Gastrocnemius medialis (tissue), 4 donors: ENCODE data around the gene CHSY1. TPM values are rescaled to one million over a fixed set of nuclear protein-coding genes. Genes with fewer than 3 reads are reported as not detected.
A peak's percentile ranks its signal among the peaks of the same experiment; 100 is the strongest.

ENCODE experiments used
- ATAC-seq, 2 donors: fragments of 150-250 bp; one replicate each; pipeline ENCODE4 v1.9.1; 2016
- DNase-seq, 2 donors: peaks; one replicate each; pipeline ENCODE4 v3.0.0-alpha.2; 2019
- H3K27ac ChIP-seq, 4 donors: fragments of 200-600 bp; sonication (generic); 1 replicate in 1 of 4; 2 replicates in 3 of 4; pipeline ENCODE4 v1.5.1; 2016 to 2018; ENCODE audit warnings: mild to moderate bottlenecking in 2 of 4, moderate library complexity in 1 of 4
- H3K27me3 ChIP-seq, 3 donors: fragments of 200-600 bp; sonication (generic) in 2 of 3; 1 replicate in 1 of 3; 2 replicates in 2 of 3; pipeline versions ENCODE4 v1.5.1 to v1.6.0; 2016 to 2019; ENCODE audit warnings: mild to moderate bottlenecking in 1 of 3, moderate library complexity in 1 of 3
- H3K36me3 ChIP-seq, 2 donors: fragments of 200-600 bp; sonication (generic) in 1 of 2; one replicate each; pipeline ENCODE4 v1.5.1; 2017 to 2018
- H3K4me1 ChIP-seq, 2 donors: fragments of 200-600 bp; sonication (generic) in 1 of 2; one replicate each; pipeline ENCODE4 v1.5.1; 2016 to 2017; ENCODE audit warnings: mild to moderate bottlenecking in 2 of 2
- H3K4me3 ChIP-seq, 4 donors: fragments of 200-600 bp; sonication (generic) in 3 of 4; 1 replicate in 1 of 4; 2 replicates in 3 of 4; pipeline ENCODE4 v1.5.1; 2016 to 2019; ENCODE audit warnings: mild to moderate bottlenecking in 2 of 4
- H3K9me3 ChIP-seq, 3 donors: fragments of 200-600 bp; sonication (generic) in 2 of 3; 1 replicate in 1 of 3; 2 replicates in 2 of 3; pipeline ENCODE4 v1.5.1; 2016 to 2019
- POLR2A ChIP-seq, 2 donors: fragments of 450-650 bp; IDR thresholded peaks; one replicate each; pipeline ENCODE4 v1.6.1; 2017; ENCODE audit warnings: antibody characterized with exemption in 2 of 2, mild to moderate bottlenecking in 2 of 2, moderate library complexity in 2 of 2
- in situ Hi-C, 4 donors: fragments of 200-750 bp; cut with MboI; loops; one replicate each; pipeline versions ENCODE4 v1.15.0 to v1.8.0; 2017; ENCODE audit warnings: low sequenced_read_pairs in 4 of 4
- intact Hi-C: fragments of 100-400 bp; cut with DNase I; formaldehyde crosslinking; loops from one replicate; pipeline ENCODE4 v1.15.1; 2023; ENCODE audit warnings: low total_unique reads
- total RNA-seq, 4 donors: library from RNA; depleted of rRNA; stranded (reverse); fragments of >200 nt; gene quantifications; one replicate each; pipeline versions ENCODE4 v1.1.0 to v1.2.3, GENCODE V29; 2016
- TF ChIP-seq, protein P1 (sequence below), 5 experiments: fragments of 450-650 bp in 3 of 5; fragments of 200-600 bp in 2 of 5; sonication (generic) in 2 of 5; IDR thresholded peaks in 4 of 5; conservative IDR thresholded peaks in 1 of 5; 1 replicate in 4 of 5; 2 replicates in 1 of 5; pipeline ENCODE4 v1.5.1; 2016 to 2019; ENCODE audit warnings: antibody characterized with exemption in 5 of 5, mild to moderate bottlenecking in 3 of 5, moderate library complexity in 3 of 5

CHSY1 gene
- total RNA-seq, 4 donors from 2014 or later = 4.6 to 8.3 (median 7.1) TPM

DNA sequence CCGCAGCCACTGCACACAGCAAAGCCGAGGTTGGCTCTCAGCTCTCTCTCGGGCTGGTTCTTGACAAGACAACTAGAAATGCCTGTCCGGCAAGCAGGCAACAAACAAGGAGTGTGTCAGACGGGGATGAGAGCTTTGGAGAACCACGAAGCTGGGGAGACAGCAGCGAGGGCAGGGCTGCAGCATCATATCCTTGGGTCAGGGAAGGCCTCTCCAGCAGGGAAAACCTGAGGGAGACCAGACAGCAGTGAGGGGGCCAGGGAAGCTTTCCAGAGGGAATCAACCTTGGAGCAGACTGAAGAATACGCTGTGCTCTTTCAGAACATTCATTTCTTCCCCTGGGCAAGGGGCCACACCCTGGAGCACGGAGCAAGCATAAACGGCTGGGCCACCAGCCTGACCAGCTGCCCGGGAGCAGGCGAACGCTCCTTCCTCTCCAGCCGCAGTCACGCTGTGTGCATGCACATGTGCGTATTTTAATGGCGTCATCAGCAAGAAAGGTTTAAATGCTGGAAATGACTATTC, 58.7 kb downstream of the CHSY1 start:
- DNase-seq = peak in 1 of 2 donors; percentile 56
- intact Hi-C loops (no loop called here), in situ Hi-C loops (no loop called here)
- H3K27me3 ChIP-seq = no peaks in the 10 kb centered on the region
- TF ChIP-seq, protein P1, sequence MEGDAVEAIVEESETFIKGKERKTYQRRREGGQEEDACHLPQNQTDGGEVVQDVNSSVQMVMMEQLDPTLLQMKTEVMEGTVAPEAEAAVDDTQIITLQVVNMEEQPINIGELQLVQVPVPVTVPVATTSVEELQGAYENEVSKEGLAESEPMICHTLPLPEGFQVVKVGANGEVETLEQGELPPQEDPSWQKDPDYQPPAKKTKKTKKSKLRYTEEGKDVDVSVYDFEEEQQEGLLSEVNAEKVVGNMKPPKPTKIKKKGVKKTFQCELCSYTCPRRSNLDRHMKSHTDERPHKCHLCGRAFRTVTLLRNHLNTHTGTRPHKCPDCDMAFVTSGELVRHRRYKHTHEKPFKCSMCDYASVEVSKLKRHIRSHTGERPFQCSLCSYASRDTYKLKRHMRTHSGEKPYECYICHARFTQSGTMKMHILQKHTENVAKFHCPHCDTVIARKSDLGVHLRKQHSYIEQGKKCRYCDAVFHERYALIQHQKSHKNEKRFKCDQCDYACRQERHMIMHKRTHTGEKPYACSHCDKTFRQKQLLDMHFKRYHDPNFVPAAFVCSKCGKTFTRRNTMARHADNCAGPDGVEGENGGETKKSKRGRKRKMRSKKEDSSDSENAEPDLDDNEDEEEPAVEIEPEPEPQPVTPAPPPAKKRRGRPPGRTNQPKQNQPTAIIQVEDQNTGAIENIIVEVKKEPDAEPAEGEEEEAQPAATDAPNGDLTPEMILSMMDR (IDR thresholded peaks at IDR 0.05 in 4 of 5, conservative IDR thresholded peaks at IDR 0.05 in 1 of 5) = no peak
- no peaks in the 10 kb centered on the region for H3K36me3 ChIP-seq
- H3K27ac ChIP-seq = peak overlapping the region; percentile 51 to 66 (median 58)
- peak; percentile 57 to 68 for ATAC-seq
- H3K9me3 ChIP-seq = no peaks in the 10 kb centered on the region
- H3K4me1 ChIP-seq = peaks cover 49 to 56% of the 10 kb centered on the region in 2 donors
- peak overlapping the region in 2 of 4 donors; percentile 19 to 34 for H3K4me3 ChIP-seq

DNA sequence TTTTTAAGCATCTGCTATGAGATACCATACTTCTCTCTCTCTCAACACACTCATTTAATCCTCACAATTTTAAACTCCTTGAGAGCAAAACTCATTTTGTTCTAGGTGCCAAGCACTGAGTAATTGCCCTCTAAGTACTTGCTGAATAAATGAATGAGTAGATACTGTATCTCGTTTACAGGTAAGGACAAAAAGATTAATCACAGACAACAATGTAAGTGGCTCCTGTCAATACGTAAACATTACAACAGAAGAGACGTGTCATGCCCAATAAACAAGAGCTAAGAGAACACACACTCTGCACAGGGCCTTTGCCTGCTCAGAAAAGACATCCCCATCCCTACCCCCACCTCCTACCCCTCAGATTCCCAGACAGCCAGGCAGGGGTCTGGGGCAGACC, 59.8 kb downstream of the CHSY1 start:
- no peaks in the 10 kb centered on the region for H3K9me3 ChIP-seq
- in situ Hi-C loops = no loop called here
- peaks cover 55 to 62% of the 10 kb centered on the region in 2 donors for H3K4me1 ChIP-seq
- no peak overlapping the region for H3K4me3 ChIP-seq
- peak overlapping the region in 3 of 4 donors; percentile 51 to 66 (median 57) for H3K27ac ChIP-seq
- no peaks in the 10 kb centered on the region for H3K27me3 ChIP-seq
- no peaks in the 10 kb centered on the region for H3K36me3 ChIP-seq
- TF ChIP-seq, protein P1 (IDR thresholded peaks at IDR 0.05 in 4 of 5, conservative IDR thresholded peaks at IDR 0.05 in 1 of 5) = no peak
- no peak for TF ChIP-seq POLR2A (IDR thresholded peaks at IDR 0.05)
- DNase-seq = no peak
- intact Hi-C loops = no loop called here
- ATAC-seq = no peak

DNA sequence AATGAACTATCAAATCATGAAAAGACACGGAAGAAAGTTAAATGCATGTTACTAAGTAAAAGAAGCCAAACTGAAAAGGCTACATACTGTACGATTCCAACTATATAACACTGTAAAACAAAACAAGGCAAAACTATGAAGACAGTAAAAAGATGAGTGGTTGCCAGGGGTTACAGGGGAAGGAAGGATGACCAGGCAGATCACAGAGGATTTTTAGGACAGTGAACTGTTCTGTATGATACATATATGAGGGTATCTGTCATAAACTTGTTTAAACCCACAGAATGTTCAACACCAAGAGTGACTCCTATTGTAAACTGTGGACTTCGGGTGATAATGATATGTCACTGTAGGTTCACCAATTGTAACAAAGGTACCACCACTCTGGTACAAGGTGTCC, 60.6 kb downstream of the CHSY1 start:
- DNase-seq (no peak), ATAC-seq (no peak)
- no peak overlapping the region for H3K4me3 ChIP-seq
- TF ChIP-seq, protein P1 (IDR thresholded peaks at IDR 0.05 in 4 of 5, conservative IDR thresholded peaks at IDR 0.05 in 1 of 5) = no peak
- no peak for TF ChIP-seq POLR2A (IDR thresholded peaks at IDR 0.05)
- H3K27me3 ChIP-seq = no peaks in the 10 kb centered on the region
- no peaks in the 10 kb centered on the region for H3K9me3 ChIP-seq
- peak overlapping the region in 3 of 4 donors; percentile 15 to 75 (median 73) for H3K27ac ChIP-seq
- H3K36me3 ChIP-seq = no peaks in the 10 kb centered on the region
- peaks cover 57 to 71% of the 10 kb centered on the region in 2 donors for H3K4me1 ChIP-seq
- in situ Hi-C loops = no loop called here
- intact Hi-C loops = no loop called here

DNA sequence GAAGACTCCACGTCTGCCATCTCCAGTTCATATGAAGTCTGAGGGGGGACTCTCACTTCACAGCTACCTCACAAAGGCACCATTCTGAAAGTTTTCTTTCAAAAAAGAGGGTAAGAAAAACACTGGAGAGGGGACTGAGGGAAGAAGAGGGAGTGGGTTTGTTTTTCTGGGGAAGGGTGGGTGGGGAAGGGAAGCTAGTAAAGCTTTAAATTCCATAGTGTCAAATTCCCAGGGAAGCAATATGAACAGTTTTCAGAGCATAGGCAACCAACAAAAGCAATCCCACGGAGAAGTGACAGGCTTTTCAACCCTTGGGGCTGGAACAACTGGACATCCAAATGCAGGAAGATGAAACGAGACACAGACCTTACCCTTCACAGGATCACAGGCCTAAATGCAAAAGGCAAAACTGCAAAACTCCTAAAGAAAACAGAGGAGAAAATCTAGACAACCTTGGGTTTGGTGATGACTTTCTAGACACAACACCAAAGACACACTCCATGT, 61.7 kb downstream of the CHSY1 start:
- ATAC-seq (no peak), DNase-seq (no peak)
- H3K4me3 ChIP-seq = no peak overlapping the region
- no peaks in the 10 kb centered on the region for H3K36me3 ChIP-seq
- in situ Hi-C loops (no loop called here), intact Hi-C loops (no loop called here)
- no peaks in the 10 kb centered on the region for H3K27me3 ChIP-seq
- TF ChIP-seq POLR2A (IDR thresholded peaks at IDR 0.05) = no peak
- TF ChIP-seq, protein P1 (IDR thresholded peaks at IDR 0.05 in 4 of 5, conservative IDR thresholded peaks at IDR 0.05 in 1 of 5) = no peak
- H3K9me3 ChIP-seq = no peaks in the 10 kb centered on the region
- peaks cover 57 to 78% of the 10 kb centered on the region in 2 donors for H3K4me1 ChIP-seq
- peak overlapping the region; percentile 48 to 79 (median 74) for H3K27ac ChIP-seq
